Tibial nerve (tissue), 3 donors: Measurements from ENCODE around the gene JOSD2.

ENCODE experiments used
- CTCF ChIP-seq, 5 experiments: fragments of 200-600 bp in 3 of 5; fragments of 450-650 bp in 2 of 5; sonication (generic) in 3 of 5; IDR thresholded peaks; one replicate each; pipeline ENCODE4 v1.5.1; 2016 to 2019; ENCODE audit warnings: antibody characterized with exemption in 5 of 5, mild to moderate bottlenecking in 3 of 5, moderate library complexity in 2 of 5
- POLR2A ChIP-seq, 2 donors: fragments of 450-650 bp; IDR thresholded peaks; one replicate each; pipeline ENCODE4 v1.6.1; 2017; ENCODE audit warnings: antibody characterized with exemption in 2 of 2, mild to moderate bottlenecking in 2 of 2, moderate library complexity in 2 of 2

- TF ChIP-seq CTCF (IDR thresholded peaks at IDR 0.05) (no peak), POLR2A (IDR thresholded peaks at IDR 0.05) (no peak)
Measured at GRCh38 chr19:50492303-50493052, 18.5 kb downstream of the JOSD2 start.
